Body of pancreas (tissue), 4 donors: ENCODE results near the gene EPB41L3.

Experiments
- CTCF ChIP-seq, 7 experiments: fragments of 450-650 bp in 4 of 7; fragments of 200-600 bp in 3 of 7; sonication (generic) in 3 of 7; IDR thresholded peaks; one replicate each; pipeline ENCODE4 v1.5.1; 2016 to 2019; ENCODE audit warnings: antibody characterized with exemption in 7 of 7
- POLR2A ChIP-seq, 3 donors: fragments of 450-650 bp; IDR thresholded peaks; one replicate each; pipeline ENCODE4 v1.6.1; 2016; ENCODE audit warnings: antibody characterized with exemption in 3 of 3, mild to moderate bottlenecking in 2 of 3

- no peak for TF ChIP-seq CTCF (IDR thresholded peaks at IDR 0.05)
- no peak for TF ChIP-seq POLR2A (IDR thresholded peaks at IDR 0.05)
These were observed 91.9 kb downstream of the EPB41L3 start for GRCh38 chr18:5451871-5452270.
